ENCODE data around the gene ZNF133.
"Not testable (repeated sequence)": the region's sequence is repeated elsewhere in the genome, so short reads cannot be mapped to it uniquely, and the experiment has no call there.

ZNF133 gene

DNA sequence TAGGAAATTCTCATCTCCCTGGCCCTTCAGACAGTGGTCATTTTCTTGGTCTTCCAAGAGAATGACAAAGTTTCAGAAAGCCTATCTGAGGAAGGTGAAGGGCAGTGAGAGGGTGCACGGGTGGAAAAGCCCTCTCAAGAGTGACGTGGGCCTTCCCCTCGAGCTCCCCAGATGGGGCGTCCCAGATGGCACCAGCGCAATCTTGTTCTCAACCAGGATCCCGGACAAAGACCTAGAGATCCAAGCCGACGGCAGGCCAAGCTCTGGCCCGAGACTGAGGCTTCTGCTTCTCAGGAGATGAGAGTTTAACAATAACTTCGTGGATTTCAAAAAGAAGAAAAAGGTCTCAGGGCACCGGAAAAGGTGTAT lies 797 bp upstream of the ZNF133 start:
- no peak for DNase-seq

GRCh38 chr20:18288749-18289267 lies 481 bp downstream of the ZNF133 start:
- DNase-seq, result no peak

GRCh38 chr20:18289306-18289705 lies 979 bp downstream of the ZNF133 start:
- no peak for DNase-seq

DNA sequence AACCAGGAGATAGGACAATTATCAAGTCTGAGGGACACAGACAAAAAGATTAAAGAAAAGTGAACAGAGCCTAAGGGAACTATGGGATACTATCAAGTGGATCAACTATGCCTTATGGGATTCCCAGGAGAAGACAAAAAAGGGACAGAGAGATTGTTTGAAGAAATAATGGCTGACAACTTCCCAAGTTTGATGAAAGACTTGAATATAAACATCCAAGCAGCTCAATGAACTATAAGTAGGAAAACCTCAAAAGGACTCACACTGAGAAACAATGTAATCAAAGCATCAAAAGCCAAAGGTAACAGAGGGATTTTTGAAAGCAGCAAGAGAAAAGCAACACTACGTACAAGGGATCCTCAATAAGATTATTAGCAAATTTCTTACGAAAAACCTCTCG lies 11.0 kb downstream of the ZNF133 start:
- no peak for DNase-seq

- DNase-seq, result no peak
Observed at GRCh38 chr20:18304618-18305017, 16.3 kb downstream of the ZNF133 start.

- no peak for DNase-seq
Observed at GRCh38 chr20:18307301-18307700, 19.0 kb downstream of the ZNF133 start.

DNA sequence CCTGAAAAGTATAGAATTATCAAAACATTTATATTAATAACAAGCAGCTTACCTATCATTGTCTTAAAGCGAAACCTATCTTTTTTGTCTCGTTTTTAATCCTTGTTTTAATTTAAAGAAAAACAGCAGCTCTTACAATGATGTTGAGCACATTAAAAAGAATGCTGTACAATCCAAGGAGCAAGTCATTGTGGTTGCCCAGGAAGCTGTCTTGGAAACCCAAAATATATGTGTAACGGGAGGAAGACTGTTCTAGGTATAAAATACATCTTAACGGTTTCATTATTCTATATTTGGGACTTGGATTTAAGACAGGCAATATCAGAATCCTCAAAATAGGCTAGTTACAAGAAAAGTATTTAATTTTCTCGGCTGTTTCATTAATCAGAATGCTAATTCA lies 21.7 kb downstream of the ZNF133 start:
- no peak for DNase-seq

- DNase-seq, result no peak
Observed at GRCh38 chr20:18310592-18310991, 22.3 kb downstream of the ZNF133 start.

GRCh38 chr20:18312723-18313122 lies 24.4 kb downstream of the ZNF133 start:
- no peak for DNase-seq

GRCh38 chr20:18313411-18313810 lies 25.1 kb downstream of the ZNF133 start:
- no peak for DNase-seq

- no peak for DNase-seq
Observed at GRCh38 chr20:18314786-18315406, 26.6 kb downstream of the ZNF133 start.

DNA sequence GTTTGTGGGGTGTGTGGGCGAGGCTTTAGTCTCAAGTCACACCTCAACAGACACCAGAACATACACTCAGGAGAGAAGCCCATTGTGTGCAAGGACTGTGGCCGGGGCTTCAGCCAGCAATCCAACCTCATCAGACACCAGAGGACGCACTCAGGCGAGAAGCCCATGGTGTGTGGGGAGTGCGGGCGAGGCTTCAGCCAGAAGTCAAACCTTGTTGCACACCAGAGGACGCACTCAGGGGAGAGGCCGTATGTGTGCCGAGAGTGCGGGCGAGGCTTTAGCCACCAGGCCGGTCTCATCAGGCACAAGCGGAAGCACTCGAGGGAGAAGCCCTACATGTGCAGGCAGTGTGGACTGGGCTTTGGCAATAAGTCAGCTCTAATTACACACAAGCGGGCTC lies 27.8 kb downstream of the ZNF133 start:
- DNase-seq, result no peak

DNA sequence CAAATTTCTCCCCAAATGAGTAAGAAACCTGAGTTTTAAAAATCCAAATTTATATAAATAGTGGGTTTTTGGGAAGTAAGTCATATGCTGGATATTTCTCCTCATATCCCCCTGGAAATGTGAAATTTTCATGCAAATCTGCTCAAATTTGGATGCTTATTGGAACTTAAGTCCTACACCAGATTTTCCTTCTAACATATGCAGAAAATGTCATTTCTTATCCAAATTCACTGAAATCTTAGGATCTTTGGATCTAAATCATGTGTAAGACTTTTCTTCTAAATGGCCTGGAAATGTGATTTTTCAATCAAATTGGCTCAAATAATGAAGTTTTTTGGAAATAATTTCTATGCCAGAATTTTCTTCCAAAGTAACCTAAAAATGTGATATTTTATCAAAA lies 33.0 kb downstream of the ZNF133 start:
- DNase-seq, result no peak

- no peak for DNase-seq
Observed at GRCh38 chr20:18321976-18322950, 33.9 kb downstream of the ZNF133 start.

GRCh38 chr20:18323705-18324104 lies 35.4 kb downstream of the ZNF133 start:
- DNase-seq, result no peak

- DNase-seq, result no peak
Observed at GRCh38 chr20:18324596-18325089, 36.3 kb downstream of the ZNF133 start.

DNA sequence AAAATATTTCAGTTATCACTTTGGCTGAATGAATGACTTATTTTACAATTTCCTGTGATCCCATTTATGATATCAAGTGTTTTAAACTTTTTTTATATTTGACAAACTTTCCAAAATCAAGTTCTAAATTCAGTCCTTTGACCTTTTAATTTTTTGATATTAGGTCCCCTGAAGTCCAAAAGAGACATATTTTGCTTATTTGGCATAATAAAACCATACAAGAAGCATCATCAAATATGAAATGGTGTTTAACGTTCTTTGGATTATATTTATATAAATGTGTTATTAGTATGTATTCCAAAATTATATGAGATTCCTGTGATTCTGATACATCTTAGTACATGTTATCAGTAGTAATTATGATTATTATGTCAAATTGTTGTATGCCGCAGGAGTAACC lies 38.7 kb downstream of the ZNF133 start:
- no peak for DNase-seq

GRCh38 chr20:18331694-18332093 lies 43.4 kb downstream of the ZNF133 start:
- DNase-seq, result no peak

- DNase-seq, result not testable (repeated sequence)
Observed at GRCh38 chr20:18349749-18350148, 61.4 kb downstream of the ZNF133 start.

- DNase-seq, result no peak
Observed at GRCh38 chr20:18359854-18360253, 71.5 kb downstream of the ZNF133 start.

DNA sequence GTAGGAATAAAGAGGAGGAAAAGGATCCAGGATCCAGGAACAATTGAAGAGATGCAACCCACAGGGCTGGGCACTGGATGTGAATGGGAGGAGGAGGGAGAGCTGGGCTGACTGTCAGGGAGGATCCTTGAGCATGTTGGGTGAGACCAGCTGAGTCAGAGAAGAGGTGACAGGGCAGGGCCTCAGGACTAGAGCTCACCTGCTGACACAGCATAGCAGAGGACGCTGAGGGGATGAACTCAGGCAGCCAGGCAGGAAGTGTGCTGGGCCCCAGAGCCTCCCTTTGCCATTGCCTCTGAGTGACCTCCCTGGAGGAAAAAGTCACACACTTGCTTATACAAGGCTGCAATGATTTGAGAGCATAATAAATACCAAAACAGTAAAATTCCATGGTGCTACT lies 72.3 kb downstream of the ZNF133 start:
- DNase-seq, result no peak

DNA sequence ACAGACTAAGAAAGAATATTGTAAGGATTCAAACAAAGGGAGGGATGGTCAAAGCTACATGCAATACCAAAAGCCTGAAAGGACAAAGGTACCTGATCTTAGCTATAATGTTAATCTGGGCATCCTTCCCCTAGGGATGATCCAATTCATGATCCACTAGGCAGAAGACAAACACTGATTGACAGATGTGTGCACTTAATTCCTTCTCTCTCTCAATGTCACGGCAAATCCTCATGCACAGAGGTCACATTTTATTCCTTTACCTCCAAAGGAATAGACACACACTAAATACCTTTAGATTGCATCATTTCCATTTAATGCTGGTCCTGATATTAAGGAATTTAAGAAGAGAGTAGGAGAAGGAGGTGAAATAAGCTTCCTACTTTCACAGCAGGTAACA lies 73.4 kb downstream of the ZNF133 start:
- no peak for DNase-seq

- no peak for DNase-seq
Observed at GRCh38 chr20:18362916-18363315, 74.6 kb downstream of the ZNF133 start.

GRCh38 chr20:18363708-18364107 lies 75.4 kb downstream of the ZNF133 start:
- DNase-seq, result no peak
